Keratinocyte (primary cell): ENCODE data around the gene APCS.

Source experiments
- CTCF ChIP-seq, 3 experiments: IDR thresholded peaks in 1 of 3; conservative IDR thresholded peaks in 1 of 3; optimal IDR thresholded peaks in 1 of 3; 2 replicates in 2 of 3; 3 replicates in 1 of 3; pipeline versions ENCODE3 to v1.5.1; 2011; ENCODE audit warnings: low read length in 3 of 3, mild to moderate bottlenecking in 3 of 3, moderate library complexity in 2 of 3, control low read depth in 1 of 3, inconsistent platforms in 1 of 3; ENCODE audit not compliant: insufficient read depth in 2 of 3; ENCODE audit errors: extremely low read depth in 1 of 3
- EZH2 ChIP-seq: IDR thresholded peaks from one replicate; pipeline ENCODE4 v1.6.1; 2012; ENCODE audit warnings: inconsistent platforms, mild to moderate bottlenecking, low read length, moderate library complexity

DNA sequence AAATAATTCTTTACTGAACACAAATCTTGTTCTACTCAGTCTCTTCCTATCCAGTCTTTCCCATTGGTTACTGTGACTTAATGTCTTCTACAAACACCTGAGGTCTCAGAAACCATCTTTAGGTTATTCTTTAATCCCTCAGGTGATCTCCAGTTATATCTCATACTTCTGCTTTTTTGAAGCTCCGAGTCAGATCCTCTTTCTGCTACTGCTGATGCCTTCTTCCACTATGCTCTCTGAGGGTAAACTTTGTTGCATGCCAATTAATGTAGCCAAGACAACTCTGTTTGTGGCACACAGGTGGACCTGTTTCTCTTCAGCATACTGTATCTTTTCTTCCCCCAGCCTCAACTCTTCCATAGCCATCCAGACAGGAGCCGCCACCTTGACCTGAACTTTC lies 3.1 kb upstream of the APCS start:
- TF ChIP-seq CTCF (optimal IDR thresholded peaks at IDR 0.05 in 1 of 3, IDR thresholded peaks at IDR 0.05 in 1 of 3, conservative IDR thresholded peaks at IDR 0.05 in 1 of 3; ENCODE audit: extremely low read depth in 1 of 3, insufficient read depth in 2 of 3, low read length in 3 of 3): no peak
- no peak for TF ChIP-seq EZH2
